Measurements from ENCODE around the gene SLC24A4. TPM values are rescaled to one million over a fixed set of nuclear protein-coding genes. Genes with fewer than 3 reads are reported as not detected.

SLC24A4 gene
- polyA plus RNA-seq, 1 donor from 2014 or later: 0.17 TPM

GRCh38 chr14:92360651-92361370 lies 37.8 kb downstream of the SLC24A4 start:
- H3K27me3 ChIP-seq (ENCODE audit: insufficient read depth, low read depth, low read length): no peaks in the 10 kb centered on the region
- no peaks in the 10 kb centered on the region for H3F3A ChIP-seq (ENCODE audit: insufficient read depth, low read length, poor library complexity, severe bottlenecking)
- H3K27ac ChIP-seq (ENCODE audit: low read length): no peak overlapping the region
- H3K4me2 ChIP-seq (ENCODE audit: low read length): no peak overlapping the region
- H3K9ac ChIP-seq (ENCODE audit: low read length): no peak overlapping the region
- no peak overlapping the region for H2AFZ ChIP-seq (ENCODE audit: low read depth, low read length)
- no peaks in the 10 kb centered on the region for H3K79me2 ChIP-seq (replicated peaks; ENCODE audit: insufficient read depth, low read length)
- H3K4me3 ChIP-seq (ENCODE audit: low read length): no peak overlapping the region
- TF ChIP-seq SMC3 (conservative IDR thresholded peaks at IDR 0.05; ENCODE audit: poor library complexity) (no peak), MXI1 (conservative IDR thresholded peaks at IDR 0.05; ENCODE audit: poor library complexity, severe bottlenecking) (no peak), RAD21 (conservative IDR thresholded peaks at IDR 0.05) (no peak), TAF1 (IDR thresholded peaks at IDR 0.05; ENCODE audit: low read depth) (no peak), POLR2AphosphoS5 (IDR thresholded peaks at IDR 0.05) (no peak), CTCF (IDR thresholded peaks at IDR 0.05; ENCODE audit: poor library complexity, severe bottlenecking) (no peak)
- no peaks in the 10 kb centered on the region for H4K20me1 ChIP-seq (ENCODE audit: insufficient read depth)
- H3K9me3 ChIP-seq (ENCODE audit: low read length): no peaks in the 10 kb centered on the region
- no peaks in the 10 kb centered on the region for H3K36me3 ChIP-seq (ENCODE audit: insufficient read depth, low read length)
- no peaks in the 10 kb centered on the region for H3K9me2 ChIP-seq (ENCODE audit: insufficient read depth, low read length)

- H4K20me1 ChIP-seq (ENCODE audit: insufficient read depth): no peaks in the 10 kb centered on the region
- H3K4me2 ChIP-seq (ENCODE audit: low read length): no peak overlapping the region
- H3K9me3 ChIP-seq (ENCODE audit: low read length): no peaks in the 10 kb centered on the region
- no peak overlapping the region for H3K27ac ChIP-seq (ENCODE audit: low read length)
- H3K27me3 ChIP-seq (ENCODE audit: insufficient read depth, low read depth, low read length): no peaks in the 10 kb centered on the region
- H3F3A ChIP-seq (ENCODE audit: insufficient read depth, low read length, poor library complexity, severe bottlenecking): no peaks in the 10 kb centered on the region
- no peaks in the 10 kb centered on the region for H3K9me2 ChIP-seq (ENCODE audit: insufficient read depth, low read length)
- no peak overlapping the region for H3K9ac ChIP-seq (ENCODE audit: low read length)
- H2AFZ ChIP-seq (ENCODE audit: low read depth, low read length): no peak overlapping the region
- TF ChIP-seq EZH2 (IDR thresholded peaks at IDR 0.05; ENCODE audit: borderline replicate concordance, insufficient read depth, low read length, poor library complexity, severe bottlenecking) (no peak), EP300 (conservative IDR thresholded peaks at IDR 0.05; ENCODE audit: poor library complexity, severe bottlenecking) (no peak), CTCF (IDR thresholded peaks at IDR 0.05; ENCODE audit: poor library complexity, severe bottlenecking) (no peak), POLR2AphosphoS5 (IDR thresholded peaks at IDR 0.05) (no peak), TAF1 (IDR thresholded peaks at IDR 0.05; ENCODE audit: low read depth) (no peak), MXI1 (conservative IDR thresholded peaks at IDR 0.05; ENCODE audit: poor library complexity, severe bottlenecking) (no peak), REST (IDR thresholded peaks at IDR 0.05; ENCODE audit: borderline replicate concordance) (no peak), RAD21 (conservative IDR thresholded peaks at IDR 0.05) (no peak), SMC3 (conservative IDR thresholded peaks at IDR 0.05; ENCODE audit: poor library complexity) (no peak)
- H3K4me3 ChIP-seq (ENCODE audit: low read length): no peak overlapping the region
- H3K79me2 ChIP-seq (replicated peaks; ENCODE audit: insufficient read depth, low read length): no peaks in the 10 kb centered on the region
- H3K36me3 ChIP-seq (ENCODE audit: insufficient read depth, low read length): no peaks in the 10 kb centered on the region
These were observed 39.8 kb downstream of the SLC24A4 start for GRCh38 chr14:92362781-92363235.

Data from neural cell (in vitro differentiated cells).